Duodenal mucosa (tissue), 2 donors: ENCODE measurements around the gene MAOA.
A peak's percentile ranks its signal among the peaks of the same experiment; 100 is the strongest.
"Not testable (repeated sequence)": the region's sequence is repeated elsewhere in the genome, so short reads cannot be mapped to it uniquely, and the experiment has no call there.

Source experiments
- H3K27ac ChIP-seq: one replicate; pipeline ENCODE4 v1.7.0; 2013; ENCODE audit warnings: low read depth, low read length
- H3K27me3 ChIP-seq, 2 donors: one replicate each; pipeline ENCODE4 v1.7.0; 2013; ENCODE audit warnings: low read length in 2 of 2, control low read depth in 1 of 2; ENCODE audit not compliant: insufficient read depth in 2 of 2, control insufficient read depth in 1 of 2
- H3K36me3 ChIP-seq, 2 donors: one replicate each; pipeline ENCODE4 v1.7.0; 2013; ENCODE audit warnings: low read length in 2 of 2, control low read depth in 1 of 2; ENCODE audit not compliant: insufficient read depth in 2 of 2, control insufficient read depth in 1 of 2
- H3K4me1 ChIP-seq, 2 donors: one replicate each; pipeline ENCODE4 v1.7.0; 2013; ENCODE audit warnings: low read length in 2 of 2, control low read depth in 1 of 2; ENCODE audit not compliant: insufficient read depth in 2 of 2, control insufficient read depth in 1 of 2
- H3K4me3 ChIP-seq, 2 donors: one replicate each; pipeline ENCODE4 v1.7.0; 2013; ENCODE audit warnings: low read length in 2 of 2, low read depth in 1 of 2
- H3K9ac ChIP-seq, 2 donors: one replicate each; pipeline ENCODE4 v1.7.0; 2013; ENCODE audit warnings: low read length in 2 of 2, low read depth in 1 of 2
- H3K9me3 ChIP-seq, 2 donors: one replicate each; pipeline ENCODE4 v1.7.0; 2013; ENCODE audit warnings: low read length in 2 of 2, control low read depth in 1 of 2; ENCODE audit not compliant: control insufficient read depth in 1 of 2

MAOA gene

GRCh38 chrX:43707812-43708548, 51.9 kb downstream of the MAOA start:
- Histone ChIP-seq H3K4me1 (peaks cover 10 to 22% of the 10 kb centered on the region in 2 donors), H3K27me3 (no peaks in the 10 kb centered on the region), H3K9me3 (no peaks in the 10 kb centered on the region), H3K4me3 (peak overlapping the region in 1 of 2 donors; percentile 15), H3K36me3 (peaks cover 6 to 14% of the 10 kb centered on the region in 2 donors), H3K9ac (no peak overlapping the region), H3K27ac (peak overlapping the region; percentile 50)

- H3K36me3 ChIP-seq, result peaks cover 33 to 80% of the 10 kb centered on the region in 2 donors
Observed at GRCh38 chrX:43716144-43716543, 60.0 kb downstream of the MAOA start.

DNA sequence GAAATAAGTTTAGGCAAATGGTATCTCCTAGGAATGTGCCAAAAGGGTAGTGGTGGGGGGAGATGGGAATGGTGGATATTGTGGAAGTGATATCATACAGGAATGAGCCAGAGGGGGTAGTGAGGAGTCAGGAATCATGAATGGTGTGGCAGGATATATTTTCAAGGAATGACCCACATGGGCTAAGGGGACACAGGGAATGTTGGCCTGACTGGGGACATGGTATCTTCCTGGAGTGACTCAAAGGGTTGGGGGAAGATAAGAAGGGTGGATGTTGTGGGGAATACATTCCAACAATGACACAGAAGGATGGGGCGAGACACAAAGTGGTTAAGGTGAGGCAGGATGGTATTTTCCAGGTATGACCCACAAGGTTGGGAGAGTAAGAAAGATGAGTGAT, 60.6 kb downstream of the MAOA start:
- peaks cover 32 to 83% of the 10 kb centered on the region in 2 donors for H3K36me3 ChIP-seq
- no peak overlapping the region for H3K9ac ChIP-seq
- no peaks in the 10 kb centered on the region for H3K27me3 ChIP-seq
- H3K9me3 ChIP-seq, result no peaks in the 10 kb centered on the region
- H3K4me3 ChIP-seq, result no peak overlapping the region
- no peak overlapping the region for H3K27ac ChIP-seq
- no peaks in the 10 kb centered on the region for H3K4me1 ChIP-seq

More at GRCh38 chrX:43716144-43716543, 60.0 kb downstream of the MAOA start:
- no peaks in the 10 kb centered on the region for H3K4me1 ChIP-seq
- H3K27me3 ChIP-seq, result no peaks in the 10 kb centered on the region
- no peak overlapping the region for H3K4me3 ChIP-seq
- H3K27ac ChIP-seq, result no peak overlapping the region
- H3K9ac ChIP-seq, result no peak overlapping the region
- no peaks in the 10 kb centered on the region for H3K9me3 ChIP-seq

DNA sequence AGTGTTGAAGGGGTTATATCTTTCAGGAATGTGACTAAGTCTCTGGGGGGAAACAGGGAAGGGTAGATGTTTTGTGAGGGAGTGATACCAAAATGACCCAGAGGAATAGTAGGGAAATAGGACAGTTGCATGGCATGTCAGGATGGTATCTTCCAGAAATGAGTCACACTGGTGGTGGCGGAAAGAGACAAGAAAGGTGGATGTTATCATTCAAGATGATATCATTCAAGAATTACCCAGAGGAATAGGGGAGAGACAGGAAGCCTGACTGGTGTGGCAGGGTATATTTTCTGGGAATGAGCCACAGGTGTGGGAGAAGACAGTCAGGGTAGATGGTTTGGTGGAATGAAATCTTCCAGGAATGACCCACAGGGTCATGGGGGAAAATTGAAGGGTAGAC, 61.1 kb downstream of the MAOA start:
- Histone ChIP-seq H3K9ac (no peak overlapping the region), H3K27me3 (no peaks in the 10 kb centered on the region), H3K4me3 (no peak overlapping the region), H3K27ac (no peak overlapping the region), H3K9me3 (no peaks in the 10 kb centered on the region), H3K4me1 (no peaks in the 10 kb centered on the region), H3K36me3 (peaks cover 28 to 78% of the 10 kb centered on the region in 2 donors)

DNA sequence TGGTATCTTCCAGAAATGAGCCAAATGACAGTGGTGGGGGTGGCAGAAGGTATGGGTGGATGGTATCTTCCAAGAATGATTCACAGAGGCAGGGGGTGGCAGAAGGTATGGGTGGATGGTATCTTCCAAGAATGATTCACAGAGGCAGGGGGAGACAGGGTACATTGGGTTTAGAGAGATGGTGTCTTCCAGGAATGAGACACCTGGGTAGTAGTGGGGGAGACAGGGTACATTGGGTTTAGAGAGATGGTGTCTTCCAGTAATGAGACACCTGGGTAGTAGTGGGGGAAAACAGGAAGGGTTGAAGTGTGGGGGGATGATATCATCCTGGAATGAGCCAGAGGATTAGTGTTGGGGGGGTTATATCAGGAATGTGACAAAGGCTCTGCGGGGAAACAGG, 62.0 kb downstream of the MAOA start:
- Histone ChIP-seq H3K9ac (no peak overlapping the region), H3K36me3 (peaks cover 27 to 69% of the 10 kb centered on the region in 2 donors), H3K9me3 (no peaks in the 10 kb centered on the region), H3K4me3 (no peak overlapping the region), H3K27me3 (no peaks in the 10 kb centered on the region), H3K4me1 (no peaks in the 10 kb centered on the region), H3K27ac (no peak overlapping the region)

DNA sequence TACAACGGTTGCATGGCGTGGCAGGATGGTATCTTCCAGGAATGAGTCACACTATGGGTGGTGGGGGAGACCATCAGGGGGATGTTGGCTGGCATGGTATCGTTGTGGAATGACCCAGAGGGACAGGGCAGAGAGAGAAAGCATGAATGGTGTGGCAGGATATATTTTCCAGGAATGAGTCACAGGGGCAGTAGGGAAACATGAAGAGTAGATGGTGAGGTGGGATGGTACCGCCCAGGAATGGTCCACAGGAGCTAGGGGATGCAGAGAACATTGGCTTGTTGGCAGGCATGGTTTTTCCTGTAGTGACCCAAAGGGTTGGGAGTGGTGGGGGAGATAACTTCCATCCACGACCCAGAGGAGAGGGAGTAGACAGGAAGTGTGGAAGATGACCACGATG, 62.4 kb downstream of the MAOA start:
- peaks cover 24 to 66% of the 10 kb centered on the region in 2 donors for H3K36me3 ChIP-seq
- no peaks in the 10 kb centered on the region for H3K27me3 ChIP-seq
- H3K4me3 ChIP-seq, result no peak overlapping the region
- H3K4me1 ChIP-seq, result no peaks in the 10 kb centered on the region
- no peak overlapping the region for H3K9ac ChIP-seq
- no peaks in the 10 kb centered on the region for H3K9me3 ChIP-seq
- H3K27ac ChIP-seq, result no peak overlapping the region

GRCh38 chrX:43718956-43719355, 62.9 kb downstream of the MAOA start:
- peaks cover 20 to 62% of the 10 kb centered on the region in 2 donors for H3K36me3 ChIP-seq
- no peak overlapping the region for H3K27ac ChIP-seq
- no peak overlapping the region for H3K4me3 ChIP-seq
- H3K9me3 ChIP-seq, result no peaks in the 10 kb centered on the region
- no peaks in the 10 kb centered on the region for H3K27me3 ChIP-seq
- H3K9ac ChIP-seq, result no peak overlapping the region
- H3K4me1 ChIP-seq, result no peaks in the 10 kb centered on the region

GRCh38 chrX:43720082-43720481, 64.0 kb downstream of the MAOA start:
- H3K4me1 ChIP-seq, result no peaks in the 10 kb centered on the region
- no peak overlapping the region for H3K9ac ChIP-seq
- H3K4me3 ChIP-seq, result no peak overlapping the region
- peaks cover 19 to 57% of the 10 kb centered on the region in 2 donors for H3K36me3 ChIP-seq
- H3K27ac ChIP-seq, result no peak overlapping the region
- H3K9me3 ChIP-seq, result no peaks in the 10 kb centered on the region
- H3K27me3 ChIP-seq, result no peaks in the 10 kb centered on the region

- Histone ChIP-seq H3K4me3 (no peak overlapping the region), H3K36me3 (peaks cover 14 to 48% of the 10 kb centered on the region in 2 donors), H3K9me3 (no peaks in the 10 kb centered on the region), H3K27ac (no peak overlapping the region), H3K27me3 (no peaks in the 10 kb centered on the region), H3K4me1 (no peaks in the 10 kb centered on the region), H3K9ac (no peak overlapping the region)
Observed at GRCh38 chrX:43720961-43721360, 64.9 kb downstream of the MAOA start.

GRCh38 chrX:43725227-43725626, 69.1 kb downstream of the MAOA start:
- not testable (repeated sequence) for H3K4me3 ChIP-seq, H3K27me3 ChIP-seq, H3K9me3 ChIP-seq, H3K27ac ChIP-seq, H3K9ac ChIP-seq, H3K4me1 ChIP-seq
- peaks cover 0 to 17% of the 10 kb centered on the region in 2 donors for H3K36me3 ChIP-seq
